Measurements from ENCODE around the gene C1QB. TPM values are rescaled to one million over a fixed set of nuclear protein-coding genes. Genes with fewer than 3 reads are reported as not detected.

Gene C1QB, protein sequence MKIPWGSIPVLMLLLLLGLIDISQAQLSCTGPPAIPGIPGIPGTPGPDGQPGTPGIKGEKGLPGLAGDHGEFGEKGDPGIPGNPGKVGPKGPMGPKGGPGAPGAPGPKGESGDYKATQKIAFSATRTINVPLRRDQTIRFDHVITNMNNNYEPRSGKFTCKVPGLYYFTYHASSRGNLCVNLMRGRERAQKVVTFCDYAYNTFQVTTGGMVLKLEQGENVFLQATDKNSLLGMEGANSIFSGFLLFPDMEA
- total RNA-seq (1,000 to 10,000 TPM; 1,098 to 3,817 (median 2,128) TPM), polyA plus RNA-seq (100 to 1,000 TPM; 225 to 496 (median 490) TPM)
- long read RNA-seq, donor 1, transcript C1QB-203 (3 exons, 1,254 nt), result major isoform, 547 of 770 reads
- long read RNA-seq, donor 1, transcript C1QB-202 (4 exons, 977 nt), result minor isoform, 8 of 770 reads
- long read RNA-seq, donor 1, partial matches to known transcripts, result 200 of 770 reads
- long read RNA-seq, donor 1, other reads (novel, unspliced or antisense), result 15 of 770 reads
- long read RNA-seq, donor 2, transcript C1QB-203 (3 exons, 1,254 nt), result major isoform, 361 of 515 reads
- long read RNA-seq, donor 2, transcript C1QB-202 (4 exons, 977 nt), result minor isoform, 7 of 515 reads
- long read RNA-seq, donor 2, partial matches to known transcripts, result 139 of 515 reads
- long read RNA-seq, donor 2, other reads (novel, unspliced or antisense), result 7 of 515 reads

DNA sequence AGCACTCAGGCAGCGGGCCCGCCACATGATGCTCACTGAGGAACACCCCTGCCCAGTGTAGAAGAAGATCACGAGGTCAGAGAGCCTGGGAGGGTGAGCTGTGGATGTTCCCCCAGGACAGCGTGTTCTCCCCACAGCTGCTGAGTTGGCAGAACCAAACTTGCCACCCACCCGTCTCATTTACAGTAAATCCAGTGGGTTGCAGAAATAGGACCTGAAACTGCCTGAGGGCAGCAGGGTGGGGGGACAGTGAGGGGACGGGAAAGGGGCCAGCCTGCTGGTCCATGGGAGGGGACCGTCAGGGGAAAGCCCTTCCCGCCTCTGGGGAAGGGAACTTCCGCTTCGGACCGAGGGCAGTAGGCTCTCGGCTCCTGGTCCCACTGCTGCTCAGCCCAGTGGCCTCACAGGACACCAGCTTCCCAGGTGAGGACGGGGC, at the start of gene C1QB:
TSS of gene C1QB (plus strand) at position 356 of the 436 bp plus-strand sequence. CDS start 6,227 bp downstream, outside the sequence.
- H3K4me3 ChIP-seq, result peak within 1 kb of the TSS in 7 of 8 donors; percentile 4 to 59 (median 27)
- WGBS, 5 donors, result 71 to 83% (median 72%) methylated on average over 13 of the region's 13 CpGs
- TF ChIP-seq, protein P1, sequence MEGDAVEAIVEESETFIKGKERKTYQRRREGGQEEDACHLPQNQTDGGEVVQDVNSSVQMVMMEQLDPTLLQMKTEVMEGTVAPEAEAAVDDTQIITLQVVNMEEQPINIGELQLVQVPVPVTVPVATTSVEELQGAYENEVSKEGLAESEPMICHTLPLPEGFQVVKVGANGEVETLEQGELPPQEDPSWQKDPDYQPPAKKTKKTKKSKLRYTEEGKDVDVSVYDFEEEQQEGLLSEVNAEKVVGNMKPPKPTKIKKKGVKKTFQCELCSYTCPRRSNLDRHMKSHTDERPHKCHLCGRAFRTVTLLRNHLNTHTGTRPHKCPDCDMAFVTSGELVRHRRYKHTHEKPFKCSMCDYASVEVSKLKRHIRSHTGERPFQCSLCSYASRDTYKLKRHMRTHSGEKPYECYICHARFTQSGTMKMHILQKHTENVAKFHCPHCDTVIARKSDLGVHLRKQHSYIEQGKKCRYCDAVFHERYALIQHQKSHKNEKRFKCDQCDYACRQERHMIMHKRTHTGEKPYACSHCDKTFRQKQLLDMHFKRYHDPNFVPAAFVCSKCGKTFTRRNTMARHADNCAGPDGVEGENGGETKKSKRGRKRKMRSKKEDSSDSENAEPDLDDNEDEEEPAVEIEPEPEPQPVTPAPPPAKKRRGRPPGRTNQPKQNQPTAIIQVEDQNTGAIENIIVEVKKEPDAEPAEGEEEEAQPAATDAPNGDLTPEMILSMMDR (IDR thresholded peaks at IDR 0.05 in 8 of 11, conservative IDR thresholded peaks at IDR 0.05 in 3 of 11), result no peak
- peak; percentile 88 to 89 (median 88) for TF ChIP-seq POLR2AphosphoS5 (IDR thresholded peaks at IDR 0.05)
- peak in 2 of 3 donors; percentile 15 to 40 for TF ChIP-seq POLR2A (IDR thresholded peaks at IDR 0.05)
- peaks cover 0 to 29% (median 0%) of the 10 kb centered on the region in 7 donors for H3K27me3 ChIP-seq (replicated peaks in 1 of 7)
- no peaks in the 10 kb centered on the region for H3K4me1 ChIP-seq
- no peak for DNase-seq
- H3K36me3 ChIP-seq, result no peaks in the 10 kb centered on the region
- H3K9me3 ChIP-seq, result no peaks in the 10 kb centered on the region
- intact Hi-C loops (cut with DNase I; ENCODE audit: low total_unique reads), result no loop called here
- peak within 1 kb of the TSS in 6 of 8 donors; percentile 51 to 79 (median 71) for H3K27ac ChIP-seq

DNA sequence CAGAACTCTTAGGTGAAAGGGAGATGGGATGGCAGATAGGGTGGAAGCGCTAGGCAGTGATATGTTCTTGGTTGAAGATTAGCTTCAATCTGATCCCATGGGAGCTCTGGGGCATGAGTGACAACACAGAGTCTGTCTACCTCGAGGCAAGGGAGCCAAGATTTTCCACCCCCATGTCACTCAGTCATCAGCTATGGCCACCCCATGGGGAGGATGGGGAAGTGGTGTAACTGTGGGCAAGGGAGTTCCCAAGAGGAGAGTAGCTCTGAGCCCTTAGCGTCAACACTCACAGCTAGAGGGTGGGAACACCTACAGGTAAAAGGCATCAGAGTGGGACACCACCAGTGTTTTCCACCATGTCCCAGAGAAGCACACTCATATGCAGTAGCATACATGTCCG, 46.9 kb upstream of the C1QB start:
- Histone ChIP-seq H3K4me3 (no peak overlapping the region), H3K27me3 (replicated peaks in 1 of 7) (peaks cover 0 to 95% (median 14%) of the 10 kb centered on the region in 7 donors), H3K27ac (no peak overlapping the region), H3K4me1 (no peaks in the 10 kb centered on the region), H3K9me3 (no peaks in the 10 kb centered on the region), H3K36me3 (no peaks in the 10 kb centered on the region)
- intact Hi-C loops (cut with DNase I; ENCODE audit: low total_unique reads), result no loop called here
- WGBS, 5 donors, result 52 to 57% (median 55%) methylated on average over 4 of the region's 4 CpGs
- DNase-seq, result no peak
- no peak for TF ChIP-seq POLR2AphosphoS5 (IDR thresholded peaks at IDR 0.05)
- no peak for TF ChIP-seq POLR2A (IDR thresholded peaks at IDR 0.05)
- TF ChIP-seq, protein P1 (IDR thresholded peaks at IDR 0.05 in 8 of 11, conservative IDR thresholded peaks at IDR 0.05 in 3 of 11), result no peak

DNA sequence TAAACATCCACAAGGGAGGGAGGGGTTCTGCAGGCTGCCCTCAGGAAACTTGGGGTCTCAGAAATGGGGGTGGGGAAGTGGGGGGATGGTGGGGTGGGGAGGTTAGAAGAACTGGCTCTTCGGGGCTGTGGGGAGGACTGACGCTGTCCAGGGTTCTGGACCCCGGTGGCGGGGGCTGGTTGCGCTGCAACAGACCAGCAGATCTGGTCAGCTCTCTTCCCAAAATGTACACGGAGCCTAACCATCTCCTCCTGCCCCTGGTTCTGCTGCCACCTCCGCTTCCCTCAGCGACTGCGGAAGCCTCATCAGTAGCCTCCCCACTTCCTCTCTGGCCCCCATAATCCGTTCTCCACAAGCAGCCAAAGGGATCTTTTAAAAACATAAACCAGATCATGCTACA, 45.9 kb upstream of the C1QB start:
- no peak for DNase-seq
- Histone ChIP-seq H3K36me3 (no peaks in the 10 kb centered on the region), H3K9me3 (no peaks in the 10 kb centered on the region), H3K27ac (no peak overlapping the region), H3K4me1 (no peaks in the 10 kb centered on the region), H3K4me3 (no peak overlapping the region), H3K27me3 (replicated peaks in 1 of 7) (peaks cover 0 to 97% (median 14%) of the 10 kb centered on the region in 7 donors)
- 9 to 19% (median 14%) methylated on average over 10 of the region's 10 CpGs for WGBS, 5 donors
- intact Hi-C loops (cut with DNase I; ENCODE audit: low total_unique reads), result no loop called here
- no peak for TF ChIP-seq POLR2AphosphoS5 (IDR thresholded peaks at IDR 0.05)
- TF ChIP-seq, protein P1 (IDR thresholded peaks at IDR 0.05 in 8 of 11, conservative IDR thresholded peaks at IDR 0.05 in 3 of 11), result no peak

DNA sequence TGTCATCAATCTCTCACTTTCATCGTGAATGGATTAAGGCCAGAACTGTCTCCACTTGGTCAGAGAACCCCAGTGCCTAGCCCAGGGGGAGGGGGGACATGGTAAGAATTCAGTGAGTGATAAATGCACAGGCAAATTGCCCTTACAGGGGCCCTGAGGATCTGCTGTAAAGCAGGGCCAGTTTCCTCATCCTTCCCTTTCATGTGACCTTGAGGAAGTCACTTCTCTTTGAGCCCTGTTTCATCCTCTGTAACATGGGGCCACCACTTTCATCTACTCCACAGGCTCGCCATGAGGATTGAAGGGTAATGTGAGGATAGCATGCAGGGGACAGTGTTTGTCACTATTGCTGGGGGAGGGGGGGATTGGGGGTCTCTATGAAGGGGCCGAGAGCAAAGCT, 44.7 kb upstream of the C1QB start:
- no peaks in the 10 kb centered on the region for H3K4me1 ChIP-seq
- H3K9me3 ChIP-seq, result no peaks in the 10 kb centered on the region
- H3K27me3 ChIP-seq (replicated peaks in 1 of 7), result peaks cover 0 to 97% (median 9%) of the 10 kb centered on the region in 7 donors
- no peak overlapping the region for H3K4me3 ChIP-seq
- no peak overlapping the region for H3K27ac ChIP-seq
- WGBS, 5 donors, result 46 to 68% (median 58%) methylated on average over 3 of the region's 3 CpGs
- H3K36me3 ChIP-seq, result no peaks in the 10 kb centered on the region
- no peak for DNase-seq
- TF ChIP-seq, protein P1 (IDR thresholded peaks at IDR 0.05 in 8 of 11, conservative IDR thresholded peaks at IDR 0.05 in 3 of 11), result no peak
- TF ChIP-seq POLR2A (IDR thresholded peaks at IDR 0.05) (no peak), POLR2AphosphoS5 (IDR thresholded peaks at IDR 0.05) (no peak)
- intact Hi-C loops (cut with DNase I; ENCODE audit: low total_unique reads), result no loop called here
